GM12875 (cell line): ENCODE results near the gene CCDC85C.

Experiments
- H3K4me3 ChIP-seq: one replicate; pipeline ENCODE4 v1.5.1; 2011; ENCODE audit warnings: low read depth, low read length, control low read depth
- TF ChIP-seq, protein P1 (sequence below): IDR thresholded peaks from 2 replicates; pipeline ENCODE4 v1.5.1; 2011; ENCODE audit warnings: low read depth, mild to moderate bottlenecking, control low read depth, inconsistent platforms, low read length, moderate library complexity, borderline replicate concordance; ENCODE audit not compliant: insufficient read depth

Gene CCDC85C

DNA sequence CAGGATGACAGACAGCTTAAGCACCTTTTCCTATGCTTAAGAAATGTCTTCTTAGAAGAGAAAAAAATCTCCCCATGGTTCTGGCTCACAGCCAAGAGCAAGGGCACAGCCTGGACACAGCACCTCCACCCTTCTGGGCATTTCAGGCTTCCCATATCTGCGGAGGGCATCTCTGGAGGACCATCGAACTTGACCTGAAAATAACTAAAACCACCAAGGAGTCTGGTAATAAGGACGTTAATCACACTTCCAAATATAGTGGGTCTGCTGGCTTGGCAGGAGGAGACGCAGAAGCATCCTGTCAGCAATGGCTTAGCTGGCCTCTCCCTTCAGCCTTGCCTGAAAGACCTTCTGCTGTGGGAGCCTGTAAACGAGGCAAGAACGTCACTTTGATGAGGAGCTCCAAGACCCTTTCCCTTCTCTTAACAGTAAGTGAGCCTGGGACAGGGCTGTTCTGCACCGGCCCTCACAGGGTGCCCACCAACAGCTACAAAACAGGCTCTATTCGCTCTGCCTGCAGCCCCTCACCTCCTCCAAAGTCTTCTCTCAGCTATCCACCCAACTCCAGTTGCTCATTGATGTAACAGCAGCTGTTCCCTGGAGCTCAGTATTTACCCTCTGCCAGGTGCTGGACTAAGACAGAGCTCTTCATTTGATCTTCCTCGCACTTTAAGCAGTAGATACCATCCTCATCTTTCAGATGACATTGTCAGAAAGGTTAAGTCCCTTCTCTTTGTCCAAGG lies 136.5 kb downstream of the CCDC85C start:
- no peak overlapping the region for H3K4me3 ChIP-seq
- TF ChIP-seq, protein P1, sequence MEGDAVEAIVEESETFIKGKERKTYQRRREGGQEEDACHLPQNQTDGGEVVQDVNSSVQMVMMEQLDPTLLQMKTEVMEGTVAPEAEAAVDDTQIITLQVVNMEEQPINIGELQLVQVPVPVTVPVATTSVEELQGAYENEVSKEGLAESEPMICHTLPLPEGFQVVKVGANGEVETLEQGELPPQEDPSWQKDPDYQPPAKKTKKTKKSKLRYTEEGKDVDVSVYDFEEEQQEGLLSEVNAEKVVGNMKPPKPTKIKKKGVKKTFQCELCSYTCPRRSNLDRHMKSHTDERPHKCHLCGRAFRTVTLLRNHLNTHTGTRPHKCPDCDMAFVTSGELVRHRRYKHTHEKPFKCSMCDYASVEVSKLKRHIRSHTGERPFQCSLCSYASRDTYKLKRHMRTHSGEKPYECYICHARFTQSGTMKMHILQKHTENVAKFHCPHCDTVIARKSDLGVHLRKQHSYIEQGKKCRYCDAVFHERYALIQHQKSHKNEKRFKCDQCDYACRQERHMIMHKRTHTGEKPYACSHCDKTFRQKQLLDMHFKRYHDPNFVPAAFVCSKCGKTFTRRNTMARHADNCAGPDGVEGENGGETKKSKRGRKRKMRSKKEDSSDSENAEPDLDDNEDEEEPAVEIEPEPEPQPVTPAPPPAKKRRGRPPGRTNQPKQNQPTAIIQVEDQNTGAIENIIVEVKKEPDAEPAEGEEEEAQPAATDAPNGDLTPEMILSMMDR: no peak

DNA sequence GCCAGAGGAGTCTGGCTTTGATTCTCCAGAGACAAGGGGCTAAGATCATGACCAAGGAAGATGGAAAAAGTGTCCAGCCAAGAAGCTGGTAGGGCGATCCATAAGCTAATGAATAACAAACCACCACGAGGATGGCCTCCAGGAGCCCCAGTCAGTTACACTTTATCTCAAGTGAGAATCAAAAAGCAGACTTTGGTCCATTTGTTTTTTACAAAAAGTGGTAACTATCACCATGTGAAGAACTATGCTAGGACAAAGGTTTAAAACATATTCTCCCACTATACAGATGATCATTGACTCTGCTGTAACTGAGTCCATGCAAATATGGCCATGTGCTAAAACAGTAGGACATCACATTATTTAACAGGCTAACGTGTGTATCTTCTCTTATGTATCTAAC lies 137.2 kb downstream of the CCDC85C start:
- TF ChIP-seq, protein P1: no peak
- H3K4me3 ChIP-seq: no peak overlapping the region

DNA sequence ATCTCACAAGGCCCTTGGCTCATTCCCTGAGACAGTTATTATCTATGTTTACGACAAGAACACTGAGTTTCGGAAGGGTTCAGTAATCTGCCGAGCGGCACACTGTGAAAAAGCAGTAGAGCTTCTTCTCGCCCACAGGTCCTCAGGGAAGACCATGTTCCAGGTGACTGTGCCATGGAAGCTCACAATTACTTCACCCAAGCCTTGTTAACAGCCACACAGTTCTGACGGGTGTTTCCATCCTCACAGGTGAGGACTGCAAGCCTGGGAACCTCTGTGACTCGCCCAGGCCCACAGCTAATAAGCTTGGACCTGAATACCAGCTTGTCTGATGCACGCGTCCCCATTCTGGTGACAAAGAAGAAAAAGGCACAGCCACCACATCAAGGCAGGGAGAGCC lies 138.7 kb downstream of the CCDC85C start:
- no peak overlapping the region for H3K4me3 ChIP-seq
- TF ChIP-seq, protein P1: no peak

DNA sequence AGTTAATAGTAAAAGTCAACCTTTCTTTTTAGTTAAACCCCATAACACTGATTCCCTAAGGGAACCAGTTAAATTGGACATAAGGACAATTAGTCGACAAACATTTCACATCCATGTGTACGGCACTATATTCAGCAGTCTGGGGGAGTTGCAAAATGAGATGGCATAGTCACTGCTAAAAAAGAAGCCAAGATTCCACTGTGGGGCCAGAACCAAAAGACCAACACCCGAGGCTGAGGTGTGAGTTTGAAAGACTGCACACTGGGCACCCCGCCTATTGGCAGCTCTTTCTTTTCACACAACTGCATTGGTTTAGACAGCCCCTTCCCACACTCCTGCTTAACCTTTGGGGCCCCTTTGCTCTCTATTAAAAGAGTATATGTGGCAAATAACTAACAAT lies 140.0 kb downstream of the CCDC85C start:
- TF ChIP-seq, protein P1: no peak
- no peak overlapping the region for H3K4me3 ChIP-seq

DNA sequence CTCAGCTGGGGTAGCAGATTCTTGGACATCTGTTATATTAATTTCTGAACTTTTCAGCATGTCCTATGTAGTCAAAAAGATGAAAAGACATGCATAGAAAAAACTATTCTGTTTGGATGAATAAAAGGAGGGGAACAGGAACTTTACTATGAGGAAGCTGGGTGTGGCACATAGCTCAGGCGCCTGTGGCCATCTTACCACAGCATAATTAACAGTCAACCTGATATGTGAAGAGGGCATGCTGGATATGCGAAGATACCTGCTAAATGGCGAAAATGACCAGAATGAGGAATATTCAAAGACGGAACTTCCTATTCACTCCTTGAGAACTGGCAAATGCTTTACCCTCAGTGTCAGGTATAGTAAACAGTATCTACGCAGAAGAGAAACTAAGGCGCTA lies 141.8 kb downstream of the CCDC85C start:
- TF ChIP-seq, protein P1: no peak
- H3K4me3 ChIP-seq: no peak overlapping the region

DNA sequence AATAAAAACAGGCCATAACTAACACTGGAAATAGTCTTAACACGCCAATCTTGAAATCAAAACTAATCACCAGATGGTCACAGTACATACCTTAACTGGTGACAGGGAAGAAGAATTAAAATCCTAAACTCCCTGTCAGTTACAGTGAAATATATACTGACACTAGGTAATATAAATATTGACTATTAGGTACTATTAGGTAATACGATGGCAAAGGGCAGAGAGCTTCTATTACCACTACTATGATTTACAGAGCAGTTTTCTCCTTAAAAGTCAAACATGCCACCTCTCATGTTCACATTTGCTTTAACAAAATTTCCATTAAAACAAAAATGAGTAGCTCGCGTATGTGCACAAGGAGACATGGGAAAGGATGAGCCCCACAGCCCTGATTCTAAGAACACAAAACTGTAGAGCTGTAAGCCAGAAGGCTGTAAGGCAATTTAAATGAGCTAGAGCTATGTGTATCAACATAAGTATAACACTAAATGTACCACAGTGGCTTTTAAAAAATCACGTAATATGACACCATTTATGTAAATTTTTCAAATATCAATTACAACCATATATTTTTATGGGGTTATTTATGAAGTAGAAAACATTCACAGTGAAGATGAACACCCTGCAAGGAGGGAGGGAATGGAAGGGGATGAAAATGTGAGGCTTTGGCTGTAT lies 142.5 kb downstream of the CCDC85C start:
- H3K4me3 ChIP-seq: no peak overlapping the region
- TF ChIP-seq, protein P1: no peak

DNA sequence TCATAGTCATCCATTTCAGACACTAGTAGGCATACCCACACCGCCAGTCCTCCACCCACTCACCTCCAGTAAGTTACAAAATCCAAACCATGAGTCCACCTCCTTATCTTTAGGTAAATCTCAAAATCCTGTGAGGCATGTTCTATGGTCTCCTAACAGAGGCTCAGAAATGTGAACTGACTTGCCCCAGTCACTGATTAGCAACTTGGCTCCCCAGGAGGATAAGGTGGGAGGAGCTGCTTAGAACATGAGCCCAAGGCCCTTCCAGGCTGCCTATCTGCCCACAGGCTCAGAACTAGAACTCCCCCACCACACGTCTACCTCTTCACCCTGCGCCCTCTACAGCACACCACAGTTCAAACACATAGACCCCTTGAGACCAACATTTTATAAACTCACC lies 143.2 kb downstream of the CCDC85C start:
- H3K4me3 ChIP-seq: no peak overlapping the region
- TF ChIP-seq, protein P1: no peak
